ENCODE data around the gene ABAT. TPM values are rescaled to one million over a fixed set of nuclear protein-coding genes. Genes with fewer than 3 reads are reported as not detected.

The ABAT gene
- total RNA-seq, 4 donors from 2014 or later = 9.0 to 16.9 (median 13.4) TPM

DNA sequence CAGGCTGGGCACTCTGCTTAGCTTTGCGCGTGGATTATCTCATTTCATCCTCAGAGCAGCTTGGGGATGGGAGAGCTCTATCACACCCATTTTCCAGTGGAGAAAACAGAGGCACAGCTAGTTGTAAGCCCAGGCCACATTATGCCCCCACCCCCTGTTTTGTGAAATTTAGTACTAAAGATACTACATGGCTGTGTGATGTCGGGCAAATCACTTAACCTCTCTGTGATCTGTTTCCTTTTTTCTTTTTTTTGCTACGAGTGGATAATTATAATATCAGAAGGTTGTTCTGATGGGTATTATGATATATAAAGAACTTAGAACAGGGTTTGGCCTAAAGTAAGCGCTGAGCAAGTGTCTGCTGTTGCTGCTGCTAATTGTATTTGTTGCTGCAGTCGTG lies 41.6 kb downstream of the ABAT start:
- Histone ChIP-seq H3K4me1 (no peaks in the 10 kb centered on the region), H3K9me3 (peaks cover 0 to 9% (median 2%) of the 10 kb centered on the region in 4 donors), H3K27me3 (no peaks in the 10 kb centered on the region), H3K27ac (replicated peaks in 1 of 4) (no peak overlapping the region), H3K36me3 (peaks cover 0 to 9% (median 2%) of the 10 kb centered on the region in 4 donors), H3K4me3 (no peak overlapping the region)
- TF ChIP-seq EP300 (IDR thresholded peaks at IDR 0.05) = no peak
- no peak for TF ChIP-seq CTCF (IDR thresholded peaks at IDR 0.05)
- TF ChIP-seq POLR2A (IDR thresholded peaks at IDR 0.05; ENCODE audit: low read depth) = no peak
- no peak for TF ChIP-seq POLR2AphosphoS5 (IDR thresholded peaks at IDR 0.05)
- intact Hi-C loops (cut with DNase I) = no loop called here
- no peak for DNase-seq (ENCODE audit: extremely low spot score)
- WGBS = 98% methylated on average over 6 of the region's 6 CpGs

GRCh38 chr16:8716592-8716991 lies 42.2 kb downstream of the ABAT start:
- H3K4me1 ChIP-seq = no peaks in the 10 kb centered on the region
- TF ChIP-seq EP300 (IDR thresholded peaks at IDR 0.05) (no peak), POLR2AphosphoS5 (IDR thresholded peaks at IDR 0.05) (no peak), POLR2A (IDR thresholded peaks at IDR 0.05; ENCODE audit: low read depth) (no peak), CTCF (IDR thresholded peaks at IDR 0.05) (no peak)
- H3K27me3 ChIP-seq = no peaks in the 10 kb centered on the region
- WGBS = 91% methylated on average over 10 of the region's 10 CpGs
- intact Hi-C loops (cut with DNase I) = no loop called here
- peaks cover 0 to 9% (median 2%) of the 10 kb centered on the region in 4 donors for H3K9me3 ChIP-seq
- no peak overlapping the region for H3K27ac ChIP-seq (replicated peaks in 1 of 4)
- no peak for DNase-seq (ENCODE audit: extremely low spot score)
- H3K4me3 ChIP-seq = no peak overlapping the region
- peaks cover 0 to 9% (median 4%) of the 10 kb centered on the region in 4 donors for H3K36me3 ChIP-seq

GRCh38 chr16:8717469-8717868 lies 43.1 kb downstream of the ABAT start:
- H3K27ac ChIP-seq (replicated peaks in 1 of 4) = no peak overlapping the region
- H3K4me1 ChIP-seq = no peaks in the 10 kb centered on the region
- no peaks in the 10 kb centered on the region for H3K27me3 ChIP-seq
- peaks cover 0 to 9% (median 4%) of the 10 kb centered on the region in 4 donors for H3K36me3 ChIP-seq
- TF ChIP-seq CTCF (IDR thresholded peaks at IDR 0.05) (no peak), POLR2A (IDR thresholded peaks at IDR 0.05; ENCODE audit: low read depth) (no peak), POLR2AphosphoS5 (IDR thresholded peaks at IDR 0.05) (no peak), EP300 (IDR thresholded peaks at IDR 0.05) (no peak)
- DNase-seq (ENCODE audit: extremely low spot score) = no peak
- intact Hi-C loops (cut with DNase I) = no loop called here
- 93% methylated on average over 2 of the region's 2 CpGs for WGBS
- H3K9me3 ChIP-seq = peaks cover 0 to 9% (median 2%) of the 10 kb centered on the region in 4 donors
- no peak overlapping the region for H3K4me3 ChIP-seq

DNA sequence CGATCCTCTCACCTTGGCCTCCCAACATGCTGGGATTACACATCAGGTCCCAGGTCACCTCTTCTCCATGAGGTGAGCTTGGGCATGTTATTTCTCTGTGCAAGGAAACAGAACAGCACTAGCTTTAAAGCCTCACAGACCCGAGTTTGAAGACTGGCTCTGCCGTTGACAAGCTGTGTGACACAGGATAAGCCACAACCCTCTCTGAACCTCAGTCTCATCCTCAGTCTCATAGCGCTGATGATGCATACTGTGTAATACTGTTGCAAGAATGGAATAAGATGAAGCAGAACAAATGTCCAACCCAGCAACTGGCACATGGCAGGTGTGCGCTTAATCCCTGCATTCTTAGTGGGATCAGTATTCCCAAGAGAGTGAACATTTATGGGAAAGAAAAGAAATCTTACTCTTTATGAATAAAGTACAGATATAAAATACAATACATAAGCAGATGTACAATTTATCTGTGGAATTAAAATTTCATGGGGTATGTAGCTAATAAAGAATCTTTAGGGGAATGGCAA lies 43.5 kb downstream of the ABAT start:
- intact Hi-C loops (cut with DNase I) = no loop called here
- H3K9me3 ChIP-seq = peaks cover 0 to 9% (median 2%) of the 10 kb centered on the region in 4 donors
- H3K4me1 ChIP-seq = no peaks in the 10 kb centered on the region
- no peak for DNase-seq (ENCODE audit: extremely low spot score)
- WGBS = 93% methylated on average over 3 of the region's 5 CpGs
- no peaks in the 10 kb centered on the region for H3K27me3 ChIP-seq
- H3K27ac ChIP-seq (replicated peaks in 1 of 4) = no peak overlapping the region
- peaks cover 0 to 9% (median 4%) of the 10 kb centered on the region in 4 donors for H3K36me3 ChIP-seq
- no peak overlapping the region for H3K4me3 ChIP-seq
- TF ChIP-seq EP300 (IDR thresholded peaks at IDR 0.05) (no peak), POLR2A (IDR thresholded peaks at IDR 0.05; ENCODE audit: low read depth) (no peak), POLR2AphosphoS5 (IDR thresholded peaks at IDR 0.05) (no peak), CTCF (IDR thresholded peaks at IDR 0.05) (no peak)

All from esophagus muscularis mucosa (tissue), 4 donors.